Ramos (cell line): ENCODE data around the gene PIGX.

Experiments
- in situ Hi-C: fragments of 300-500 bp; cut with MboI; formaldehyde crosslinking; loops from one replicate; pipeline ENCODE4 v1.14.3; 2022; ENCODE audit warnings: low sequenced_read_pairs; ENCODE audit not compliant: unreplicated experiment

The PIGX gene

DNA sequence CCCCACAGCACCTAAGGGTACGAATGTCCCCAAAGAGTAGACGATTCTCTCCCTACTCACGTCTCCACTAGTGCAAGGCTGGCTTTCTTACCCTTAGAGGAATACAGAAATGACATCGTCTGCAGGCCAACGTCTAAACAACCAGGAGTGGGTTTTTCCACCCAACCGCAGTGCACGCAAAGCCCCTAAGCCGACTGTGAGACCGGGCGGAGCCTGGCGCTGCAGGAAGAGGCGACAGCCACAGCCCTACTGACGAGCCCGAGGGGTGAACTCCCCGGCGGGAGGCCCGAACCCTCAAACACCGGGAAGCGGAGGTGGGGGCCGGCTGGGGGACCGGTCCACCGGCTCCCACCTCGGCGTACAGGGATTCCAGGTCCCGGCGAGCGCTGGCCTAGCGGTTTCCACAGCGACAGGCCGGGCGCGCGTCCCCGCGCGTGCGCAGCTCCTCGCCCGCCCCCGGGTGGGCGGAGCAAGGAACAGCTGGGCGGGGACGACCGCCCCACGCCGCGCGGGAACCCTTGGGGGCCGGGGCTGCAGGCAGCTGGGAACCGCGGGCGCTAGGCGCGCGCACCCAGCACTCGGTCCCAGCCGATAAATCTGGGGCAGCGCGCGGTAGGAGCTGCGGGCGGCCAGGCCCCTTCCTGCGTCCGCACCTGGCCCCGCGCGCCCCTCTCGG lies at the start of gene PIGX, which contains the start of gene CEP19:
Gene PIGX, plus strand, starts transcription at position 540 of the 676 bp plus-strand sequence.
Gene CEP19, minus strand, starts transcription at position 413 of the 676 bp plus-strand sequence. CDS start 3,593 bp downstream, outside the sequence.
- in situ Hi-C loops: no loop called here

- in situ Hi-C loops: no loop called here
These were observed 49.2 kb upstream of the PIGX start for GRCh38 chr3:196662711-196663571.

GRCh38 chr3:196666001-196666867 lies 45.9 kb upstream of the PIGX start:
- in situ Hi-C loops: no loop called here

- in situ Hi-C loops: no loop called here
These were observed 44.9 kb upstream of the PIGX start for GRCh38 chr3:196667056-196667825.

DNA sequence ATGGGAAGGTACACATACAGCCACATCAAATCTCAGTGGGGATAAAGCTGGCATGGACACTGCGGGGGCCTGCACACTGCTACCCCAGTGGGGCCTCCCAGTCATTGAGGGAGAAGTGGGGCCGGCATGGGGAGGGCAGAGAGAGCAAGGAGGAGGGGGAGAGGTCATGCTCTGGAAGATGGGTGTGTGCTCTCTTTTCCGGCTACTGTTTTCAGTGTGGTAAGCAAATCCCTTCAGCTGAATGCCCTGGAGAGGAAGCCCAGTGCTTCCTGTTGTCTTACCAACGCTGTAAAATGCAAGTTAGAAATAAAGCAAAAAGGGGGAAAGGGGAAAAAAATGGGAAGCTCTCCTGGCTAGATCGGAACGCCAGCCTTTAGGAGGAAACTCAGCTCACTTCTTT lies 41.8 kb upstream of the PIGX start:
- in situ Hi-C loops: no loop called here

DNA sequence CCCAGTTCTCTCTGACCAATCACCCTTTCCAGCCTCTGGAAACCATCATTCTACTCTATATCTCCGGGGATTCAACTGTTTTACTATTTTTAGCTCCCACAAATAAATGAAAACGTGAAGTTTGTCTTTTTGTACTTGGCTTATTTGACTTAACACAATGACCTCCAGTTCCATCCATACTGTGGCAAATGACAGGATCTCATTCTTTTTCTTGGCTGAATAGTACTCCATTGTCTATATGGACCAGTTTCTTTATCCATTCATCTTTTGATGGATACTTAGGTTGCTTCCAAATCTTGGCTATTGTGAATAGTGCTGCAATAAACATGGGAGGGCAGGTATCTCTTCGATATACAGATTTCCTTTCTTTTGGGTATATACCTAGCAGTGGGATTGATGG lies 38.5 kb upstream of the PIGX start:
- in situ Hi-C loops: no loop called here

GRCh38 chr3:196677353-196677752 lies 34.8 kb upstream of the PIGX start:
- in situ Hi-C loops: no loop called here

GRCh38 chr3:196677931-196678330 lies 34.2 kb upstream of the PIGX start:
- in situ Hi-C loops: no loop called here

DNA sequence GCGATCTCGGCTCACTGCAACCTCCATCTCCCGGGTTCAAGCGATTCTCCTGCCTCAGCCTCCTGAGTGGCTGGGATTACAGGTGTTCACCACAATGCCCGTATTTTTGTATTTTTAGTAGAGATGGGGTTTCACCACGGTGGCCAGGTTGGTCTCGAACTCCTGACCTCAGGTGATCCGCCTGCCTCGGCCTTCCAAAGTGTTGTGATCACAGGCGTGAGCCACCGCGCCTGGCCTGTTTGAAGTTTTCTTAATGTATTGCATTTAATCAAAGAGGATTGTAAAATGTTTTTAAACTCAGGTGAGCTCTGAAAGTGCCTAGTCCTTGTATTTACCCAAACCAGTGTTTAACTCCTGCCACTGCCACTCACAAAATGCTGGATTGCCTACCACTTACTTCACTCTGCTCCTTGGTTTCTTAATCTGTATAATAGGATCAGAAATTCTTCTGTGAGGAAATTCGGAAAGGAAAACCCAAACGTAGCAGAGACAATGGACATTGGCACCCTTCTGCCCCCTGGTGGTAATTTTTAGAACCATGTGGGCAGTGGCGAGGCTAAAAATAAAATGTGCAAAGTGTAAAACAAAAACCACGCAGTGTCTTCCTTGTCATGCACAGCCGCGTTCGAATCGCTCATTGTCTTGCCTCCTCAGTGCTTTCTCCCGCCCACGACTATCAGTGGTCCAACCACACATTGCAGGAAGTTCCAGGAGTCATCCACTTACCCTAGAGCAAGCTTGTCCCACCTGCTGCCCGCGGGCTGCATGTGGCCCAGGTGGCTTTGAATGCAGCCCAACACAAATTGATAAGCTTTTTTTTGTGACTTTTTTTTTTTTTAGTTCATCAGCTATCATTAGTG lies 27.4 kb upstream of the PIGX start:
- in situ Hi-C loops: loop anchor here (5.0 kb wide), 1 partner anchor 72 kb away; no protein-coding TSS in a partner anchor

- in situ Hi-C loops: no loop called here
These were observed 25.7 kb upstream of the PIGX start for GRCh38 chr3:196686436-196686835.

DNA sequence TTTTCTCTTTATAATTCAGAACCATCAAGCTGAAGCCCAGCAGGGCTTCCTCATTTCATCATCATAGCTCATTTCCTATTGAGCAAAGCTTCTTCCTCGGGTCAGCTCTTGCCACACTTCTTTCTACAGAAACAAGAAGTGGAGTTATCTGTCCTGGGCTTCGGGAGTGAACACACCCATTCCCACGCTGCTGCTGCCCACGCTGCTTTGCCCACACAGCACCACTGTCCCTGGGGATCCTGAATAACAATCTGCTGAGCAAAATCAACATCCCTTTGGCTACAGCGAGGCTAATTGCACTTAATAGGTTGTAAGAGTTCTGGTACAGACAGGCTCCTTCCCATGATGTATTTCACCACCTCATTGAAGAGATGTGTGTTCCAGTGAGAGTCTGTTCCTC lies 23.8 kb upstream of the PIGX start:
- in situ Hi-C loops: no loop called here

GRCh38 chr3:196689941-196690660 lies 22.1 kb upstream of the PIGX start:
- in situ Hi-C loops: no loop called here

GRCh38 chr3:196691386-196691785 lies 20.8 kb upstream of the PIGX start:
- in situ Hi-C loops: no loop called here

DNA sequence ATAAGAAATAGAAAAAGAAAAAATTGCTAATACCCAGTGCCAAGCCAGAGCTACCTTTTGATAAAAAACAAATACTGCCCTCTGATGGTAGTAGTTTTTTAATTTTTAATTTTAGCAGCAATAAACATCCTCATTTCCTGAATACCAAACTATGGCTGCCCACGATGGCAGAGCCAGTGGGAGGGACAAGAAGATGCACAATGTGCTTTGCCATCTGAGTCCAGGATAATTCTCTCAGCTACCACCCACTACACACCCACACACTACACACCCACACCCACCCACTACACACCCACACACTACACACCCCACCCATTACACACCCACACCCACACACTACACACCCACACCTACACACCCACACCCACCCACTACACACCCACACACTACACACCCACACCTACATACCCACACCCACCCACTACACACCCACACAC lies 18.0 kb upstream of the PIGX start:
- in situ Hi-C loops: no loop called here

GRCh38 chr3:196694941-196695848 lies 17.0 kb upstream of the PIGX start:
- in situ Hi-C loops: no loop called here

DNA sequence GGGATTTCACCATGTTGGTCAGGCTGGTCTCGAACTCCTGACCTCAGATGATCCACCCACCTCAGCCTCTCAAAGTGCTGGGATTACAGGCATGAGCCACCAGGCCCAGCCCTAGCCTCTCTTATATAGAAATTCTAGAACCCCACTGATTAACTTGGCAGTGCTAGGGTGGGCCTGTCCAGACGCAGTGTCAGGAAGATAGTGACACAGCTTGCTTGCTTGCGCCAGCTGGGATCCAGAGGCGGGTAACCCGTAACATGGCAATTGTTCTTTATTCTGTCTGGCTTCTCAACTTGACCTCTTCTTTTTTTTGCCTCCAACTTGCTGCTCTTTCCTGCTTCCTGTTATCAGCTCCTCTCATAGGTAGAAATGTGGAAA lies 16.3 kb upstream of the PIGX start:
- in situ Hi-C loops: no loop called here

GRCh38 chr3:196697270-196697669 lies 14.9 kb upstream of the PIGX start:
- in situ Hi-C loops: no loop called here
